Measurements from ENCODE around the gene MMS22L.
"Not testable (repeated sequence)": the region's sequence is repeated elsewhere in the genome, so short reads cannot be mapped to it uniquely, and the experiment has no call there.

Gene MMS22L

GRCh38 chr6:97240222-97240621, 42.8 kb downstream of the MMS22L start:
- DNase-seq (ENCODE audit: low spot score) = no peak

GRCh38 chr6:97231911-97232310, 51.1 kb downstream of the MMS22L start:
- no peak for DNase-seq (ENCODE audit: low spot score)

GRCh38 chr6:97222903-97223302, 60.1 kb downstream of the MMS22L start:
- DNase-seq (ENCODE audit: low spot score) = no peak

GRCh38 chr6:97218912-97219311, 64.1 kb downstream of the MMS22L start:
- no peak for DNase-seq (ENCODE audit: low spot score)

- peak; percentile 81 for DNase-seq (ENCODE audit: low spot score)
These were observed 67.8 kb downstream of the MMS22L start for GRCh38 chr6:97215157-97215769.

DNA sequence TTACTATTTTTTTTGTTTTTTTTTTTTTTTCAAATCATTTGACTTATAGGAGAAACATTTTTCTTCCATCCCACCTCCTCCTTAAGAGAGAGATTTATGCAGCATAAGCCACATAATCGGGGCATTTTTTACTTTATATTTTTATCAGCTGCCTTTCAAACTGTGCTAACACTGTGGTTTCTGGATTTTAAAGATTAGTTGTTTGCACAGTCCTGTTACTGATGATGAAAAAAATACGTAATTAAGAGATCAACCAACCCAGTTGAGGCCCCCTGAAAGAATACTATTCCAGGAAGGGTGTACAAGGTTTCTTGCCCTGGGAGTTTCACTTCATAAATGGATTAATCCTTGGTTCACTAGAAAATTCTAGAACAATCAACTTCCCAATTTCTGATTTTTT, 68.3 kb downstream of the MMS22L start:
- DNase-seq (ENCODE audit: low spot score) = no peak

- DNase-seq (ENCODE audit: low spot score) = no peak
These were observed 75.6 kb downstream of the MMS22L start for GRCh38 chr6:97207383-97207782.

- DNase-seq (ENCODE audit: low spot score) = no peak
These were observed 77.0 kb downstream of the MMS22L start for GRCh38 chr6:97205966-97206365.

DNA sequence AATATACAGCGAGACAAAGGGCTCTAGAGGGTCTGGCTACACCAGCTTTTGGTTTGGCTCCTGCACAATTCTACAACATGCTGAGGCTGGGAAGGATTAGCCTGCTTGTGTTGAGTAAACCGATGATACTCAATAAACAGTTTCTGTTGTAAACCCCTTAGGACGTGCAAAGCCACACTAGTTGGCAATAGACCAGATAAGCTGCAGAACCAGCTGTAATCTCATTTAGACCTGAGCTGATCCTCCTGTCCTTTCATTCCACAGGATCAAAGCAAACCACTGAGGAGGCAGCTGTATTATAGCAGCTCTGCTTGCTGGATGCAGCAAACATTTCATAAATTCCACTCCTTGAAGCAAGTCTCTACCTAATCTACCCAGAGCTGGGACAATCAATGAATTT, 79.7 kb downstream of the MMS22L start:
- no peak for DNase-seq (ENCODE audit: low spot score)

- DNase-seq (ENCODE audit: low spot score) = no peak
These were observed 84.9 kb downstream of the MMS22L start for GRCh38 chr6:97198046-97198565.

DNA sequence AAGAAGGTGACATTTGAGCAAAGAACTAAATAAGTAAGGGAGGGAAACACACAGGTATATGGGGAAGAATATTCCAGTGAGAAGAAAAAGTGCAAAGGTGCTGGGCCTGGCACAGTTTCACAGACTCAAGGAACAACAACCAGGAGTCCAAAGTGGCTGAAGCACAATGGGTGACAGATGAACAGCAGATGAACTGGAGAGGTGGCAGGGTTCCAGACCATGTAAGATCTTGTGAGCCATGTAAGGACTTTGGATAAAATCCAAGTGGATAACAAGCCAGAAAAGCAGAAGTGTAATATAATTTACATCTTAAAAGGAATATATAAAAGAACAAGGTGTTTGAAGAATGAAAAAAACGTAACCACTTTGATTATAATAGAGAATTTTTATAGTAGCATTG, 87.9 kb downstream of the MMS22L start:
- no peak for DNase-seq (ENCODE audit: low spot score)

- DNase-seq (ENCODE audit: low spot score) = no peak
These were observed 93.2 kb downstream of the MMS22L start for GRCh38 chr6:97189767-97190166.

- no peak for DNase-seq (ENCODE audit: low spot score)
These were observed 95.1 kb downstream of the MMS22L start for GRCh38 chr6:97187951-97188350.

- peak; percentile 74 for DNase-seq (ENCODE audit: low spot score)
These were observed 96.5 kb downstream of the MMS22L start for GRCh38 chr6:97186416-97186999.

GRCh38 chr6:97177905-97178304, 105.1 kb downstream of the MMS22L start:
- DNase-seq (ENCODE audit: low spot score) = no peak

DNA sequence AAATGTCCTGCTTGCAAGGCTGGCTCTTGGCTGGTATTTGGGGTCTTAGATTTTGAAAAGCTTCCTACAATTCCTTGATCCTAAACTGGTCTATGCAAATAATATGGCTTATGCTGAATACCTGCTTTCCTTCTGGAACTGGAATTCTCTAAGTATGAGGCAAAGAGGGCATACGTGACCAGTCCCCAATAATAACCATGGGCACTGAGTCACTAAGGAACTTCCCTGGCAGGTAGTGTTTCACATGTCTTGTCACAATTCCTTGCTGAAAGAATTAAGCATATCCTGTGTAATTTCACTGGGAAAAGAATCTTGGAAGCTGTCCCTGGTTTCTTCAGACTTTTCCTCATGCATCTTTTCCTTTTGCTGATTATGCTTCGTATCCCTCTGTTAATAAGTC, 106.5 kb downstream of the MMS22L start:
- no peak for DNase-seq (ENCODE audit: low spot score)

- DNase-seq (ENCODE audit: low spot score) = no peak
These were observed 107.2 kb downstream of the MMS22L start for GRCh38 chr6:97175806-97176205.

GRCh38 chr6:97174471-97174870, 108.5 kb downstream of the MMS22L start:
- DNase-seq (ENCODE audit: low spot score) = no peak

DNA sequence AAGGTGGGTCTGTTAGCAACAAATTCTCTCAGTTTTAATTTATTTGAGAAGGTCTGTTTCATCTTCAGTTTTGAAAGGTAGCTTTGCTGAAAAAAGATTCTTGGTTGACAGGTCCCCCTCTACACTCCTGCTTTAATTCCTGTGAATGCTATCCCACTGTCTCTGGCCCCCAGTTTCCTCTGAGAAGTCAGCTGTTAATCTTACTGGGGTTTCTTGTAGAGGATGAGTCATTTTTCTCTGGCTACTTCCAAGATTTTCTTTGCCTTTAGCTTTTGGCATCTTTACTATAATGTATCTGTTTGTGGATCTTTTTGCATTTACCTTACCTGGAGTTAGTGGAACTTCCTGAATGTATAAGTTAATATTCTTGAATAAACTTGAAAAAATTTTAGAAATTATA, 122.7 kb downstream of the MMS22L start:
- no peak for DNase-seq (ENCODE audit: low spot score)

DNA sequence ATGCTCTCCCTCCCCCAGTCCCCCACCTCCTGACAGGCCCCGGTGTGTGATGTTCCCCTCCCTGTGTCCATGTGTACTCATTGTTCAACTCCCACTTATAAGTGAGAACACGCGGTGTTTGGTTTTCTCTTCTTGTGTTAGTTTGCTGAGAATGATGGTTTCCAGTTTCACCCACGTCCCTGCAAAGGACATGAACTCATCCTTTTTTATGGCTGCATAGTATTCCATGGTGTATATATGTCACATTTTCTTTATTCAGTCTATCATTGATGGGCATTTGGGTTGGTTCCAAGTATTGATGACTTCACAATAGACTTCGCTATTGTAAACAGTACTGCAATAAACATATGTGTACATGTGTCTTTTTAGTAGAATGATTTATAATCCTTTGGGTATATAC, 127.6 kb downstream of the MMS22L start:
- DNase-seq (ENCODE audit: low spot score) = not testable (repeated sequence)

DNA sequence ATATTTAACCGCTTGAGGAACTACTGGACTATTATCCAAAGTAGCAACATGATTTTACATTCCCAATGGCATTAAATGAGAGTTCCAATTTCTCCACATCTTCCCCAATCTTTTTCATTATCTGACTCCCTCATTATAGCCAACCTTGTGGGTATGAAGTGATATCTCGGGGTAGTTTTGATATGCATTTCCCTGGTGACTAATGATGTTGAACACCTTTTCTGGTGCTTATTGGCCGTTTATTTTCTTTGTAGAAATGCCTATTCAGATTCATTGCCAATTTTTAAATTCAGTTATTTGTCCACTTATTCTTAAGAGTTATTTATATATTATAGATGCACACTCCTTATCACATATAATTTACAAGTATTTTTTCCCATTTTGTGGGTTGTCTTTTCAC, 129.0 kb downstream of the MMS22L start:
- DNase-seq (ENCODE audit: low spot score) = no peak

DNA sequence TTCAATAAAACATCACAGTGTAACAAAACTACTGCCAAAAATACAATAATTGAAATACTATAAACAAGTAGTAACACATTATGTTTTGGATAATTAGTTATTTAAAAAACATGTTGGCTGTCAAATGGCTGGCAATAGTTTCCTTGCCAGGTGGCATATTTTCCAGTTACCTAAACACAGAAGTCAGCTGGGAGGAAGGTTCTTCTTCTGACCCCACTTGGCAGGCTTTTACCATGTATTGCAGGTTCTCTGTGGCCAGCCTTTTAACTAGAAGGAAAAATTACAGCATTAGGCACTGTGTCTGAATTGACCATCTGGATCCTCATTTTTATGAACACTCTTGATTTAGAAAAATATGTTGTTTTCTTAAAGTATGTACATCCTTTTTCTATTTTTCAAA, 131.4 kb downstream of the MMS22L start:
- no peak for DNase-seq (ENCODE audit: low spot score)

GRCh38 chr6:97150932-97151331, 132.1 kb downstream of the MMS22L start:
- DNase-seq (ENCODE audit: low spot score) = no peak

GRCh38 chr6:97147421-97147820, 135.6 kb downstream of the MMS22L start:
- DNase-seq (ENCODE audit: low spot score) = no peak
